ENCODE results near the gene ZMAT5.

ZMAT5 gene

GRCh38 chr22:29766632-29767170 lies at the start of gene ZMAT5:
Gene ZMAT5, minus strand, starts transcription at chr22:29767007. Its CDS starts 18,463 bp downstream, at chr22:29748544.
- peak; percentile 94 for DNase-seq (ENCODE audit: low read depth)
- TF ChIP-seq CTCF (conservative IDR thresholded peaks at IDR 0.05; ENCODE audit: low read length), result no peak
- peak within 1 kb of the TSS; percentile 100 for H3K4me3 ChIP-seq (ENCODE audit: low read length)

- H3K4me3 ChIP-seq (ENCODE audit: low read length), result no peak overlapping the region
- no peak for TF ChIP-seq CTCF (conservative IDR thresholded peaks at IDR 0.05; ENCODE audit: low read length)
- peak; percentile 7 for DNase-seq (ENCODE audit: low read depth)
Observed at GRCh38 chr22:29816539-29816938, 49.7 kb upstream of the ZMAT5 start.

- TF ChIP-seq CTCF (conservative IDR thresholded peaks at IDR 0.05; ENCODE audit: low read length), result no peak
- H3K4me3 ChIP-seq (ENCODE audit: low read length), result no peak overlapping the region
- peak; percentile 21 for DNase-seq (ENCODE audit: low read depth)
Observed at GRCh38 chr22:29816128-29816527, 49.3 kb upstream of the ZMAT5 start.

- TF ChIP-seq CTCF (conservative IDR thresholded peaks at IDR 0.05; ENCODE audit: low read length), result no peak
- no peak overlapping the region for H3K4me3 ChIP-seq (ENCODE audit: low read length)
- no peak for DNase-seq (ENCODE audit: low read depth)
Observed at GRCh38 chr22:29815580-29815979, 48.8 kb upstream of the ZMAT5 start.

GRCh38 chr22:29814003-29814402 lies 47.2 kb upstream of the ZMAT5 start:
- TF ChIP-seq CTCF (conservative IDR thresholded peaks at IDR 0.05; ENCODE audit: low read length), result no peak
- DNase-seq (ENCODE audit: low read depth), result no peak
- no peak overlapping the region for H3K4me3 ChIP-seq (ENCODE audit: low read length)

GRCh38 chr22:29813563-29813962 lies 46.8 kb upstream of the ZMAT5 start:
- no peak overlapping the region for H3K4me3 ChIP-seq (ENCODE audit: low read length)
- TF ChIP-seq CTCF (conservative IDR thresholded peaks at IDR 0.05; ENCODE audit: low read length), result no peak
- no peak for DNase-seq (ENCODE audit: low read depth)

GRCh38 chr22:29813126-29813525 lies 46.3 kb upstream of the ZMAT5 start:
- TF ChIP-seq CTCF (conservative IDR thresholded peaks at IDR 0.05; ENCODE audit: low read length), result no peak
- no peak overlapping the region for H3K4me3 ChIP-seq (ENCODE audit: low read length)
- no peak for DNase-seq (ENCODE audit: low read depth)
